Panc1 (cell line): ENCODE measurements around the gene NRK. TPM values are rescaled to one million over a fixed set of nuclear protein-coding genes. Genes with fewer than 3 reads are reported as not detected.

Experiments used
- ATAC-seq: fragments of 200-7000 bp; cut with Tn5 transposase; 2 replicates; pipeline ENCODE4 v1.9.1; 2020; ENCODE audit warnings: mild to moderate bottlenecking, moderate library complexity
- BruUV-seq: library from RNA; stranded (reverse); fragments of 400-500 nt; replicated peaks from 2 replicates; lab custom pipeline; 2021; lab: Mats Ljungman, UMichigan
- CTCF ChIA-PET: fragments of 300-600 bp; sonication (Branson Sonifier 250); formaldehyde crosslinking; loops from one replicate; lab custom pipeline; 2022; ENCODE audit warnings: antibody characterized with exemption; lab: Charles Lee
- POLR2A ChIA-PET: fragments of 300-600 bp; sonication (Branson Sonifier 250); formaldehyde crosslinking; loops from one replicate; lab custom pipeline; 2022; ENCODE audit warnings: antibody characterized with exemption; lab: Charles Lee
- DNase-seq: peaks from one replicate; pipeline ENCODE4 v3.0.0-alpha.2; 2010; ENCODE audit warnings: low read depth, low spot score
- H3K27ac ChIP-seq: 2 replicates; pipeline ENCODE4 v1.5.1; 2011; ENCODE audit warnings: mild to moderate bottlenecking, low read length, inconsistent platforms
- H3K27me3 ChIP-seq: fragments of 200-500 bp; sonication (Bioruptor generic); 2 replicates; pipeline ENCODE4 v1.6.0; 2014; ENCODE audit warnings: low read length, inconsistent platforms; ENCODE audit not compliant: control insufficient read depth, insufficient read depth
- H3K36me3 ChIP-seq: fragments of 200-500 bp; sonication (Bioruptor generic); 2 replicates; pipeline ENCODE4 v1.5.1; 2014; ENCODE audit warnings: inconsistent platforms, mild to moderate bottlenecking, low read length, moderate library complexity; ENCODE audit not compliant: control insufficient read depth, insufficient read depth
- H3K4me1 ChIP-seq: 2 replicates; pipeline ENCODE4 v1.5.1; 2011; ENCODE audit warnings: inconsistent platforms, mild to moderate bottlenecking, low read length, moderate library complexity; ENCODE audit not compliant: control insufficient read depth, insufficient read depth
- H3K4me3 ChIP-seq, 2 experiments: 2 replicates each; pipeline ENCODE4 v1.5.1; 2011 to 2012; ENCODE audit warnings: low read depth in 2 of 2, low read length in 2 of 2, mild to moderate bottlenecking in 2 of 2, inconsistent platforms in 1 of 2, moderate library complexity in 1 of 2
- H3K9me3 ChIP-seq: fragments of 200-500 bp; sonication (Bioruptor generic); 2 replicates; pipeline ENCODE4 v1.5.1; 2014; ENCODE audit warnings: low read depth, mild to moderate bottlenecking, inconsistent platforms, low read length, moderate library complexity; ENCODE audit not compliant: control insufficient read depth, insufficient read depth
- CTCF ChIP-seq: fragments of 450-650 bp; IDR thresholded peaks from 2 replicates; pipeline ENCODE4 v1.5.1; 2017; ENCODE audit warnings: mild to moderate bottlenecking
- POLR2AphosphoS5 ChIP-seq: IDR thresholded peaks from 2 replicates; pipeline ENCODE4 v1.6.1; 2012; ENCODE audit warnings: mild to moderate bottlenecking, low read depth, low read length, moderate library complexity
- REST ChIP-seq, 2 experiments: IDR thresholded peaks; 2 replicates each; pipeline ENCODE4 v1.6.1; 2011 to 2012; ENCODE audit warnings: low read depth in 2 of 2, control low read depth in 1 of 2, low read length in 1 of 2, mild to moderate bottlenecking in 1 of 2, moderate library complexity in 1 of 2; ENCODE audit not compliant: insufficient read depth in 1 of 2
- SIN3A ChIP-seq: IDR thresholded peaks from 2 replicates; pipeline ENCODE4 v1.6.1; 2012; ENCODE audit warnings: low read depth, mild to moderate bottlenecking, low read length, moderate library complexity, borderline replicate concordance; ENCODE audit not compliant: insufficient read depth
- TCF7L2 ChIP-seq: IDR thresholded peaks from 2 replicates; pipeline ENCODE4 v1.6.1; 2011; ENCODE audit warnings: mild to moderate bottlenecking, low read depth, low read length, inconsistent platforms
- in situ Hi-C: cut with HindIII; loops from 2 replicates; pipeline ENCODE4 v1.10.0; 2016; ENCODE audit warnings: low sequenced_read_pairs, low pct_unique_long_range_greater_than_20kb
- intact Hi-C: fragments of 100-400 bp; cut with micrococcal nuclease; formaldehyde crosslinking; loops from one replicate; pipeline ENCODE4 v1.10.0; 2022; ENCODE audit not compliant: unreplicated experiment
- total RNA-seq: library from RNA; stranded (reverse); gene quantifications from one replicate; pipeline ENCODE4 v1.2.1, GENCODE V29; 2021; ENCODE audit not compliant: unreplicated experiment

Gene NRK
- total RNA-seq, 1 experiment from 2014 or later: 0.03 TPM

GRCh38 chrX:105969487-105969886 lies 147.1 kb downstream of the NRK start:
- Histone ChIP-seq H3K27ac (no peak overlapping the region), H3K4me3 (no peak overlapping the region), H3K9me3 (no peaks in the 10 kb centered on the region), H3K36me3 (no peaks in the 10 kb centered on the region), H3K4me1 (no peaks in the 10 kb centered on the region), H3K27me3 (no peaks in the 10 kb centered on the region)
- CTCF ChIA-PET: no interaction called here
- BruUV-seq: no TSS peak
- intact Hi-C loops: no loop called here
- in situ Hi-C loops: no loop called here
- TF ChIP-seq TCF7L2 (no peak), POLR2AphosphoS5 (no peak), CTCF (no peak), REST (IDR thresholded peaks at IDR 0.05; ENCODE audit: insufficient read depth in 1 of 2, low read depth in 2 of 2, low read length in 1 of 2) (no peak), SIN3A (no peak)
- DNase-seq: no peak
- ATAC-seq: no peak
- POLR2A ChIA-PET: no interaction called here

- no peaks in the 10 kb centered on the region for H3K4me1 ChIP-seq
- H3K27me3 ChIP-seq: no peaks in the 10 kb centered on the region
- no peak overlapping the region for H3K27ac ChIP-seq
- POLR2A ChIA-PET: no interaction called here
- in situ Hi-C loops (no loop called here), intact Hi-C loops (no loop called here)
- H3K4me3 ChIP-seq: no peak overlapping the region
- no peak for ATAC-seq
- no peaks in the 10 kb centered on the region for H3K36me3 ChIP-seq
- no peaks in the 10 kb centered on the region for H3K9me3 ChIP-seq
- DNase-seq: no peak
- CTCF ChIA-PET: no interaction called here
- BruUV-seq: no TSS peak
- no peak for TF ChIP-seq CTCF
- no peak for TF ChIP-seq TCF7L2
- no peak for TF ChIP-seq REST (IDR thresholded peaks at IDR 0.05; ENCODE audit: insufficient read depth in 1 of 2, low read depth in 2 of 2, low read length in 1 of 2)
Observed at GRCh38 chrX:105972690-105973386, 150.5 kb downstream of the NRK start.
